Stimulated activated effector memory CD8-positive, alpha-beta T cell treated with anti-CD3 and anti-CD28 coated beads, Interleukin-12 subunit alpha, Interleukin-12 subunit beta, amount 100 ng/mL, for 72 hours (primary cell): ENCODE results near the gene TACR3.
"Not testable (repeated sequence)": the region's sequence is repeated elsewhere in the genome, so short reads cannot be mapped to it uniquely, and the experiment has no call there.

Source experiments
- ATAC-seq: fragments of 150-1000 bp; cut with Tn5 transposase; 2 replicates; pipeline ENCODE4 v1.10.0; 2021
- DNase-seq, 2 donors: peaks; one replicate each; pipeline ENCODE4 v3.0.0; 2021 to 2022; ENCODE audit warnings: low spot score in 2 of 2
- H3K27ac Mint-ChIP-seq: one replicate; pipeline ENCODE4 v1.8.0; 2022; ENCODE audit warnings: mild to moderate bottlenecking, mixed read lengths
- H3K36me3 Mint-ChIP-seq: one replicate; pipeline ENCODE4 v1.8.0; 2022; ENCODE audit warnings: mild to moderate bottlenecking, mixed read lengths
- H3K4me1 Mint-ChIP-seq: one replicate; pipeline ENCODE4 v1.8.0; 2022; ENCODE audit warnings: mixed read lengths
- H3K4me3 Mint-ChIP-seq: one replicate; pipeline ENCODE4 v1.8.0; 2022; ENCODE audit warnings: mild to moderate bottlenecking, mixed read lengths
- H3K9me3 Mint-ChIP-seq: one replicate; pipeline ENCODE4 v1.8.0; 2022; ENCODE audit warnings: mixed read lengths

Gene TACR3

GRCh38 chr4:103634236-103634635, 85.5 kb downstream of the TACR3 start:
- H3K4me1 Mint-ChIP-seq: no peaks in the 10 kb centered on the region
- DNase-seq (no peak), ATAC-seq (no peak)
- peaks cover 6% of the 10 kb centered on the region for H3K9me3 Mint-ChIP-seq
- no peak overlapping the region for H3K27ac Mint-ChIP-seq
- H3K36me3 Mint-ChIP-seq: no peaks in the 10 kb centered on the region
- no peak overlapping the region for H3K4me3 Mint-ChIP-seq

GRCh38 chr4:103626296-103626695, 93.5 kb downstream of the TACR3 start:
- ATAC-seq (no peak), DNase-seq (no peak)
- no peaks in the 10 kb centered on the region for H3K4me1 Mint-ChIP-seq
- peaks cover 15% of the 10 kb centered on the region for H3K9me3 Mint-ChIP-seq
- no peak overlapping the region for H3K4me3 Mint-ChIP-seq
- H3K27ac Mint-ChIP-seq: no peak overlapping the region
- H3K36me3 Mint-ChIP-seq: no peaks in the 10 kb centered on the region

- H3K4me1 Mint-ChIP-seq: no peaks in the 10 kb centered on the region
- H3K4me3 Mint-ChIP-seq: no peak overlapping the region
- no peak overlapping the region for H3K27ac Mint-ChIP-seq
- H3K36me3 Mint-ChIP-seq: no peaks in the 10 kb centered on the region
- peaks cover 9% of the 10 kb centered on the region for H3K9me3 Mint-ChIP-seq
- ATAC-seq: no peak
- no peak for DNase-seq
Observed at GRCh38 chr4:103591841-103592240, 127.9 kb downstream of the TACR3 start.

- DNase-seq (no peak), ATAC-seq (no peak)
- H3K4me1 Mint-ChIP-seq: no peaks in the 10 kb centered on the region
- no peak overlapping the region for H3K27ac Mint-ChIP-seq
- peaks cover 7% of the 10 kb centered on the region for H3K9me3 Mint-ChIP-seq
- no peaks in the 10 kb centered on the region for H3K36me3 Mint-ChIP-seq
- H3K4me3 Mint-ChIP-seq: no peak overlapping the region
Observed at GRCh38 chr4:103567591-103567990, 152.2 kb downstream of the TACR3 start.

GRCh38 chr4:103559178-103559577, 160.6 kb downstream of the TACR3 start:
- H3K4me3 Mint-ChIP-seq, H3K4me1 Mint-ChIP-seq, ATAC-seq, H3K27ac Mint-ChIP-seq, DNase-seq, H3K36me3 Mint-ChIP-seq: not testable (repeated sequence)
- peaks cover 21% of the 10 kb centered on the region for H3K9me3 Mint-ChIP-seq
